AG08395 (cell line): Measurements from ENCODE around the gene GLYATL1.
"Not testable (repeated sequence)": the region's sequence is repeated elsewhere in the genome, so short reads cannot be mapped to it uniquely, and the experiment has no call there.

Experiments
- DNase-seq: peaks from one replicate; pipeline ENCODE4 v3.0.0; 2012; ENCODE audit warnings: mixed read lengths, low spot score

Gene GLYATL1

DNA sequence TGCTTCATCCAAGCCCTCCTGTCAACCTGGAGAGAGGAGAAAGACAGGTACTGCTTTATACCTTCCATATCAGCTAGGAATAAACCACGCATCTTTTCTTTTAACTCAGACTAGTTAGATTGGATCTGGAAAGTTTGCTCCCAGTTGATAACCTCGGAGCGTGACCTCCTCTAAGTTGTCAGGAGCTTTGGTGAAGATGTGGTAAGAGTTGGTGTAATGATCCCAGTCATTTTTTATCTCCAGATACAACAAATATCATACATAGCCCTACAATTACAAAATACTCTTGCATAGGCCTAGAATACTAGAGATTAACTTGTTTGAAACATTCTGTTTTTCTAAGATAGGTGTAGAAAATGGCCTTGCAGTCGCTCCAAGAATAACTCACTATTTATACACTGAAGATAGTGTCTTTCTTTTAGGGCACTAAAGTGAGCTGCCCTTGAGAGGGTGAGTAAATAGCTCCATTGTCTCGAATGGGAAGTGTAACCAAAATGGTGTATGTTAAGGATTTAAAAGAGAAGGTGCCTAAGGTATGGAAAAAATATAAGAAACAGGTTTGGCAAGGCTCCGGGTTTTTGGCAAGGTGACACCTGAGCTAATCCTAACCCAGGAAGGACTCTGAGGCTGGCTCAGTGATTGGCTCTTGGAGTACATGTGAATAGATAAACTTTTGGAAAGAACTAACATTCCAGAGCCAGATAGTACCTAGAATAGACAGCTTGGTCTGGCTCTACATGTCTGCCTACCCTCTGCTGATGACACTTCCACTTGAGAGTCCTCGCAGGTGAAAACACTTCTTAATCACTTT is 59.4 kb downstream of the GLYATL1 start:
- DNase-seq = no peak

DNA sequence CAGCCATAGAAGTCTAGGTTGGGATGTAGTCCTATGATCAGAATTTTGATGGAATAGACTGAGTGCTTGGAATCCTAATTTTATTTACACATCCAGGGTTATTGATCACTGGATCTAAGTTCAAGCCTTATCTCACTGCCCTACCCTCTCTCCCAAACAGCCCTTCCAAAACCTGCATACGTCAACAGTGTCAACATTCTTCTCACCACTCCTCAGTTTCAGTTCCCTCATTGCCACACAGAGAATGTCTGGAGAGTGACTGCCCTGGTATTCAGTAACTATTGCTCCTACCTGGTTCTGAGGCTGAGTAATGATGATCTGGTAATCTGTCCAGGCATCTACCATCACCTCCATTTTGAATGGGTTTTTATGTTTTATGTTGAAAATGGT is 60.0 kb downstream of the GLYATL1 start:
- DNase-seq = no peak

DNA sequence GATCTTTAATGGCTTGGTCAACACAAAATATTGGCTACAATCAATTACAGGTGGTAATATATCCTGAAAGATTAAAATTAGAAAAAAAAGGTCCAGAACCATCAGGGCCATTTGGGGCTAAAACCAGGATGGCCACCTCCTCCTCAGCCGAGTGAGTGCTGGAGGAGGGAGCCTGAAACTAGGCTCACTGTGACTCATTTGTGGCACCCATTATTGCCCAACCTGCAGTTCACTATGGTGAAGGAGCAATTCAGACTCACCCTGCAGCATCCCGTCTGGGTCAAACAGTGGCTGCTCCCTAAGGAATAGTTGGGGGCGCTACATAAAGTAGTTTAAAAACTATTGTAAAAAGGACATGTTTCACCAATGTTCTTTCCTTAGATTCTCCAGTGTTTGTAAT is 60.7 kb downstream of the GLYATL1 start:
- no peak for DNase-seq

DNA sequence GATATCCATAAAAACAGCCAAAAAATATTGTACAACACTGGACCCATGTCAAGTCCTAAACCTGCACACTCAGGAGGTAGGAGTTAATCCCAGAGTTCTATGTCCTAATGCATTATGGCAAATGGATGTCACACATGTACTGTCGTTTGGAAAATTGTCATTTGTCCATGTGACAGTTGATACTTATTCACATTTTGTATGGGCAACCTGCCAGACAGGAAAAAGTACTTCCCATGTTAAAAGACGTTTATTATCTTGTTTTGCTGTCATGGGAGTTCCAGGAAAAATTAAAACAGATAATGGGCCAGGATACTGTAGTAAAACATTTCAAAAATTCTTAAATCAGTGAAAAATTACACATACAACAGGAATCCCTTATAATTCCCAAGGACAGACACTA is 62.7 kb downstream of the GLYATL1 start:
- not testable (repeated sequence) for DNase-seq
